SK-N-MC (cell line): Measurements from ENCODE around the gene HAGHL.

Experiments
- EZH2 ChIP-seq: fragments of 200-600 bp; sonication (generic); IDR thresholded peaks from one replicate; pipeline ENCODE4 v1.6.1; 2017; ENCODE audit warnings: antibody characterized with exemption
- FOXP2 ChIP-seq: optimal IDR thresholded peaks from 2 replicates; pipeline ENCODE3; 2011; ENCODE audit warnings: mild to moderate bottlenecking, moderate library complexity; ENCODE audit not compliant: insufficient read depth; ENCODE audit errors: extremely low read length, control extremely low read depth
- POLR2AphosphoS5 ChIP-seq: IDR thresholded peaks from 2 replicates; pipeline ENCODE4 v1.6.1; 2012; ENCODE audit warnings: mild to moderate bottlenecking, low read depth, low read length, borderline replicate concordance

DNA sequence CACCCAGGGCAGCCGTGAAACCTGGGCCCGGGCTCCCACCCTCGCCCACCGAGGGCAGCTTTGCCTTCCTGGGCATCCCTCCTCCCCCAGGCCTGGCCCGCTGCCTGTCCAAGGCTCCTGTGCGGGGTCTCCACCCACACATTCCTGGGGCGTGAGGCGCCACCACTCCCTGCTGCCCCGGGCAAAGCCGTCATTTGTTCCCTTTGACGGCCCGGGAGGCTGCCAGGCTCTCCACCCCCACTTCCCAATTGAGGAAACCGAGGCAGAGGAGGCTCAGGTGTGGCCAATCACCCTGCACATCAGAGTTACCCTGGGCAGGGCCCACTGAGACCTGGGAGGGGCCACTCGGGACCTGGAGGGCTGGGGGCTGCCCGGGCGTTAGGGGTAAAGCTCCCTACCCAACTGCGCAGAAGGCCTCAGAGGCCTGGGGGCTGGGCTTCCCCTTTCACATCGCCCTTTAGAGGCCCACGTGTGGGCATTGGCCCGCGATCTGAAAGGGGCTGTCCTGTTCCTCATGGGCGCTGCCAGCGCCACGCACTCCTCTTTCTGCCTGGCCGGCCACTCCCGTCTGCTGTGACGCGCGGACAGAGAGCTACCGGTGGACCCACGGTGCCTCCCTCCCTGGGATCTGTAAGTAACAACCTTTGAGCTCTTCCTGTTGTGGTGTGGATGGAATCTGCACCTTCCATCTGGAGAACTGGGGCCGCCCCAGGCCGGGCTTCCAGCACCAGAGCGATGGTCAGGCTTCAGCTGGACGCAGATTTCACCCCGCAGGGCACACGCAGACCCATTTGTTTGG is 33.8 kb downstream of the HAGHL start, which contains the start of gene MSLN:
- TF ChIP-seq POLR2AphosphoS5 (no peak), EZH2 (no peak), FOXP2 (no peak)
